ENCODE results near the gene CEND1. TPM values are rescaled to one million over a fixed set of nuclear protein-coding genes. Genes with fewer than 3 reads are reported as not detected.
A peak's percentile ranks its signal among the peaks of the same experiment; 100 is the strongest.

The CEND1 gene
- total and polyA plus RNA-seq, 2 of the 4 experiments (the other 2 are of a cell fraction) = 0.90 to 4.0 TPM

- TF ChIP-seq MAZ (IDR thresholded peaks at IDR 0.05; ENCODE audit: borderline replicate concordance, low read depth, low read length) (no peak), SMC3 (IDR thresholded peaks at IDR 0.05; ENCODE audit: low read depth, low read length) (no peak), ELK1 (IDR thresholded peaks at IDR 0.05; ENCODE audit: borderline replicate concordance, low read depth, low read length) (no peak), MXI1 (IDR thresholded peaks at IDR 0.05; ENCODE audit: borderline replicate concordance, low read depth, low read length) (no peak), CHD1 (IDR thresholded peaks at IDR 0.05; ENCODE audit: low read depth, low read length) (no peak), BHLHE40 (IDR thresholded peaks at IDR 0.05; ENCODE audit: low read depth, low read length) (no peak), NFE2L2 (IDR thresholded peaks at IDR 0.05; ENCODE audit: low read depth, low read length) (no peak), CTCF (conservative IDR thresholded peaks at IDR 0.05; ENCODE audit: low read depth, low read length) (no peak), RCOR1 (IDR thresholded peaks at IDR 0.05; ENCODE audit: insufficient replicate concordance, low read length) (no peak), USF2 (IDR thresholded peaks at IDR 0.05; ENCODE audit: low read depth, low read length) (no peak), RAD21 (IDR thresholded peaks at IDR 0.05; ENCODE audit: low read length) (no peak), FOS (IDR thresholded peaks at IDR 0.05; ENCODE audit: low read depth, low read length) (no peak), RFX5 (IDR thresholded peaks at IDR 0.05; ENCODE audit: low read depth, low read length) (no peak), POLR2A (IDR thresholded peaks at IDR 0.05; ENCODE audit: low read depth, low read length) (no peak), MAFK (IDR thresholded peaks at IDR 0.05; ENCODE audit: low read depth, low read length) (no peak), CEBPB (IDR thresholded peaks at IDR 0.05; ENCODE audit: low read depth, low read length) (no peak)
- H4K91ac ChIP-seq (ENCODE audit: insufficient read depth, low read depth, low read length) = peak overlapping the region; percentile 15; the same call in 1 of the 2 replicates
- H2AFZ ChIP-seq (replicated peaks; ENCODE audit: low read length, poor library complexity) = peak overlapping the region; percentile 63
- peak overlapping the region in 1 of 2 experiments; percentile 32; a peak in 1 of 4 replicates for H4K8ac ChIP-seq (ENCODE audit: low read depth in 2 of 2, low read length in 2 of 2)
- peaks cover 16% of the 10 kb centered on the region for H3K4me1 ChIP-seq (ENCODE audit: control insufficient read depth, insufficient read depth, low read length)
- no peak overlapping the region for H4K5ac ChIP-seq (ENCODE audit: low read depth, low read length)
- H2BK20ac ChIP-seq (ENCODE audit: low read depth, low read length) = no peak overlapping the region
- no peaks in the 10 kb centered on the region for H3K9me3 ChIP-seq (ENCODE audit: control insufficient read depth, insufficient read depth, low read length)
- H2AK5ac ChIP-seq (ENCODE audit: low read depth, low read length) = peak overlapping the region; percentile 35; the same call in 1 of the 2 replicates
- peak overlapping the region; percentile 90 for H2AK9ac ChIP-seq (replicated peaks; ENCODE audit: low read depth, low read length, poor library complexity)
- dilution Hi-C loops (cut with HindIII; ENCODE audit: low sequenced_read_pairs, unreplicated experiment) (no loop called here), in situ Hi-C loops (cut with MboI; ENCODE audit: low sequenced_read_pairs) (no loop called here), intact Hi-C loops (cut with micrococcal nuclease) (no loop called here)
- ATAC-seq (ENCODE audit: low read depth) (no peak), DNase-seq (no peak)
- no peaks in the 10 kb centered on the region for H4K20me1 ChIP-seq (ENCODE audit: insufficient read depth, low read length)
- H3K9me1 ChIP-seq (ENCODE audit: insufficient read depth, low read length) = no peaks in the 10 kb centered on the region
- no peak overlapping the region for H2BK15ac ChIP-seq (ENCODE audit: low read depth, low read length)
- no peak overlapping the region for H2BK120ac ChIP-seq (ENCODE audit: low read depth, low read length)
- no peak overlapping the region for H3K56ac ChIP-seq (ENCODE audit: extremely low read depth, insufficient read depth, low read length)
- peaks cover 26% of the 10 kb centered on the region for H3K36me3 ChIP-seq (ENCODE audit: control insufficient read depth, insufficient read depth, low read length)
- POLR2A ChIA-PET (ENCODE audit: unreplicated experiment) = interaction anchor here (0.6 kb wide), 1 partner anchor 38 kb away, joined by 3 read pairs; no protein-coding TSS in a partner anchor
- CTCF ChIA-PET = no interaction called here
- H3K23ac ChIP-seq (ENCODE audit: low read depth, low read length) = no peak overlapping the region
- H2BK5ac ChIP-seq (ENCODE audit: low read depth, low read length, poor library complexity, severe bottlenecking) = peak overlapping the region; percentile 57
- peak overlapping the region; percentile 23; the same call in 1 of the 2 replicates for H3K9ac ChIP-seq (ENCODE audit: low read depth, low read length)
- H3K14ac ChIP-seq (replicated peaks; ENCODE audit: low read depth, low read length) = peak overlapping the region; percentile 52; the same call in 1 of the 2 replicates
- H3K4ac ChIP-seq (ENCODE audit: low read depth, low read length) = 0 out of 2 replicates have a peak overlapping the region, but pooled peaks have one; percentile 87
- no TSS peak for BruUV-seq (replicated peaks)
- H3K4me3 ChIP-seq (ENCODE audit: insufficient read depth, low read depth, low read length) = no peak overlapping the region
- WGBS, 2 experiments (ENCODE audit: extremely low coverage in 2 of 2, insufficient read length in 1 of 2) = 100% methylated on average over 1 of the region's 8 CpGs; no CpG with 5 or more reads in 1 of the 2 experiments
- H3K79me1 ChIP-seq (ENCODE audit: low read depth in 1 of 2, low read length in 2 of 2) = peaks cover 3 to 36% of the 10 kb centered on the region in 2 experiments; a peak in 3 of 4 replicates
- H3K27me3 ChIP-seq (ENCODE audit: control insufficient read depth, insufficient read depth, low read length) = no peaks in the 10 kb centered on the region
- no peak overlapping the region for H3K27ac ChIP-seq (ENCODE audit: insufficient read depth, low read length)
- H3K18ac ChIP-seq (ENCODE audit: low read depth, low read length) = no peak overlapping the region
- peak overlapping the region; percentile 99 for H3K4me2 ChIP-seq (ENCODE audit: low read depth, low read length)
Observed at GRCh38 chr11:803467-803742, 13.5 kb upstream of the CEND1 start.

Measured in IMR-90 (cell line).